GM19351 (cell line): ENCODE data around the gene HHIPL1.
A peak's percentile ranks its signal among the peaks of the same experiment; 100 is the strongest.

Experiments
- ATAC-seq: cut with Tn5 transposase; IDR thresholded peaks from one replicate; pipeline ENCODE4 v1.9.1; 2021; ENCODE audit warnings: mild to moderate bottlenecking, moderate library complexity; ENCODE audit not compliant: unreplicated experiment

The HHIPL1 gene

DNA sequence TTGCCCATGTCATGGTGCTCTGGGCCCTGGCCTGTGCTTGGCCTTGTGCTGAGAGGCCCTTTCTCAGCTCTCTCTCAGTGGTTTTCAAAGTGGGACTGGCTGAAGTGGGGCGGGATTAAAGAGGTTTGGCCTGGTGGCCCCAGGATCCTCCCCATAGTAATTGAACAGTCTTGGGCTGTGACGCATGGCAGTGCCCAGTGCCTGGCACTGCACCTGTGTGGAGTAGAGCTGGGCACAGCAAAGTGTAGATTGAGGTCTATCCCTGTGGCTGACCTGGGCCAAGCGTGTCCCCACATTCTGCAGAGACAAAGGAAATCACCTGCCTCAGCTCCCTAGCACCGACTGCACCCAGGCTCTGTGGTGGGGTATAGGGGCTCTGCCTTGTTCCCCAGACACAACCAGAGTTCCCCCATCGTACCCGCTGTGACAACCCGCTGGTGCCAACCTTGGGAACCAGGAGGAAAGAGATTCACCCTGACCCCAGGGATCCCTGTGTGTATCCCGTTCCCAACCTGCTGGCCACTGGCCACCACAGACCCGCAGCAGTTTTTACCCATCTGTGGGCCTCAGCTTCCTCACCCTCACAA is 29.2 kb downstream of the HHIPL1 start:
- ATAC-seq = no peak

DNA sequence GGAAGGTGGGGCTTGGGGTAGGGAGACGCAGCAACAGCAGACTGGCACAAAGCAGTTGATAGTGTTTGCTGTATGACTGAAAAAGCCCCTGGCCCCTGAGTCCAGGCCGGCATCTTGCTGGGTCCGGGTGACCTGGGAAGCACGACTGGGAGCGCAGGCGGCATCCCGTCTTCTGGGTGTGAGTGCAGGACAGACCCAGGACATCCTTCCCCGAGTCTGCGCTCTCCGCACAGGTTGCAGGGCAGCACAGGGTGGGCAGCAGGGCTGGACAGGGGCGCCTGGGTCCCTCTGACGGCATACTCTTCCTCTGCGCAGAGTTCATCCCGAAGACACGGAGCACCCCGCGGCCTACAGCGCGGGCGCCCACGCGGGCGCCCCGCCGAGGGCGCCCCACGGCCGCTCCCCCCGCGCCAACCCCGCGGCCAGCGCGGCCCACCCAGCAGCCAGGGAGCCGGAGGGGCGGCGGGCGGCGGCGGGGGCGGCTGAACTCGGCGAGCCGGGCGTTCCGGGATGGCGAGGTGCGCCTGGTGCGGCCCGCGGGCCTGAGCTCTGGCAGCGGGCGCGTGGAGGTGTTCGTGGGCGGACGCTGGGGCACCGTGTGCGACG is 29.9 kb downstream of the HHIPL1 start:
- ATAC-seq = no peak

DNA sequence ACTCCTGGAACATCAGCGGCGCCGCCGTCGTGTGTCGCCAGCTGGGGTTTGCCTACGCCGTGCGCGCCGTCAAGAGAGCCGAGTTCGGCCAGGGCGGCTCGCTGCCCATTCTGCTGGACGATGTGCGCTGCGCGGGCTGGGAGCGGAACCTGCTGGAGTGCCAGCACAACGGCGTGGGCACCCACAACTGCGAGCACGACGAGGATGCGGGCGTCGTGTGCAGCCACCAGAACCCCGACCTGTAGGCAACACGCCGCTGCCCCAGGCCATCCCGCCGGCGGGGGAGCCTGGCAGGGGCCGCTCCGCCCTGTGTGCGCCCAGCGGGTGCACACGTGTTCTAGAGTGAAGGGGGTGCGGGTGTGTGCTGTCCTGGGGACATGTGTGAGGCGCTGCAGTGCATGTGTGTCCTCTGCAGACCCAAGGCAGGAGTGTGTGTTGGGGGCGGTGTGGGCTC is 30.5 kb downstream of the HHIPL1 start:
- ATAC-seq = no peak

DNA sequence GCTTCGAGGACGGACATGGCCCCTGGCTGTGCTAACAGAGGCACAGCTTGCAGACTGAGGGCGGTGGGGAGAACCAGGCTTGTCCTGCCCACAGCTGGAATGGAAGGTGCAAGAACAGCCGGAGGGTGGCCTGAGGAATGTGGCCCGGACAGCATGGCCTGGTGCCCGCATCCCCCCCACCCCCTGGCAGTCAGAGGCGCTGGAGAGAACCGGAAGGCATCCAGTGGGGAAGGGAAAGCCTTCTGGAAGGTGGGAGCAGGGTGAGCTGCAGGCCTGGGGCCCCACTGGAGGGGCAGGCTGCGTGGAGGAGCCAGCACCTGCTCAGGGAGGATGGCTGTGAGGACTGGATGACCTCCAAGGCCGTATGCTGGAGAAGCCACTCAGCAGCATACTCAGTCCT is 31.0 kb downstream of the HHIPL1 start:
- ATAC-seq = no peak

DNA sequence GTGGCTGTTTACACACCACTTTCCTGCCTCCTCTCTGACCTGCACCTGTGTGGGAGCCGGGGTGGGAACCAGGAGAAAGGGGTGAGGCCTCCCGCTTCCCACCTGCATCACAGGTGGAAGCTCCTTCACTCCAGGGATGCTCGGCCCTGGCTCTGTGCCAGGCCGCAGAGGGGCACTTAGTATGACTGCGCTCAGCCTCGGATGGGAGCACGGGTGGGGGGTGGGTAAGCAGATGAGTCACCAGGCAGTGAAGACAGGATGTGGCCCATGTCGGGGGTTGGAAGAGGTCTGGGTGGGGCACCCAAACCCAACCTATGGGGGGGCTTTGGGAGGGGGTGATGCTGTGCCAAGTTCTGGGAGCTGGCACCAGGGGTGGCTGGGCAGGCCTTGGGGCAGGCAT is 31.7 kb downstream of the HHIPL1 start:
- ATAC-seq = no peak

DNA sequence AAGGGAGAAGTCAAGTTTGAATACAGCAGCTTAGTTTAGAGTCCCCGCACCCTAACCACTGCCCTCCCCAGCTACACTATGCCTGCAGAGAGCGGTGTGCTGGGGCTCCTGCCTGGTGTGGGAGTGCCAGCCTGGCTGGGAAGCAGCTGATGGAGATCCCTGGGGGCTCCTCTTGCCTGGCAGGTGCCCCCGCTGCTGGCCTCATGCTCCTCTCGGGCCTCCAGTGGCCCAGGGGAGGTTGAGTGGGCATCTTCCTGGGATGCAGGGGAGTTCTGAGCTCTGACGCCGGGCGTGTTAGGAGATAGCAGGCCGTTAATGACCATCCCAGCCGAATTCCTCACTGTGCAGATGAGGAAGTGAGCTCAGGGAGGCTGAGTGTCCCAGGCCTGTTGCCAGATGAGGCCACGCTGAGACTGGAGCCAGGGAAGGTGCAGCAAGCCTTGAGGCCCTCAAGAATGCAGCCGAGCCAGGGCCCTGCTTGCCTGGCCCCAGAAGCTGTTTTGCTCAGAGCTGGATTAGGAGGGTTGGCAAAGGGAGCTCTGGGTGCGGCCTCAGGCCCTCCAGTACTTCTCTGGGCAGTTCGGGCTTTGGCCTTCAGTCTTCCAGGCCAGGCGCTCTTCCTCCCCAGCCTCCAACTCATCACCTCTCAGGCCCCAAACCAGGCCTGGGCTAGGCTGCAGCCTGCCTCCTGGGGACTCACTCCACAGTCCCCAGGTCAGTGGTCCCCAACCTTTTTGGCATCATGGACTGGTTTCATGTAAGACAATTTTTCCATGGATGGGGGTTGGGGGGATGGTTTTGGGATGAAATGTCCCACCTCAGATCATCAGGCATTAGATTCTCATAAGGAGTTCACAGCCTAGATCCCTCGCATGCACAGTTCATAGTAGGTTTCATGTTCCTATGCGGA is 32.6 kb downstream of the HHIPL1 start:
- ATAC-seq = no peak

DNA sequence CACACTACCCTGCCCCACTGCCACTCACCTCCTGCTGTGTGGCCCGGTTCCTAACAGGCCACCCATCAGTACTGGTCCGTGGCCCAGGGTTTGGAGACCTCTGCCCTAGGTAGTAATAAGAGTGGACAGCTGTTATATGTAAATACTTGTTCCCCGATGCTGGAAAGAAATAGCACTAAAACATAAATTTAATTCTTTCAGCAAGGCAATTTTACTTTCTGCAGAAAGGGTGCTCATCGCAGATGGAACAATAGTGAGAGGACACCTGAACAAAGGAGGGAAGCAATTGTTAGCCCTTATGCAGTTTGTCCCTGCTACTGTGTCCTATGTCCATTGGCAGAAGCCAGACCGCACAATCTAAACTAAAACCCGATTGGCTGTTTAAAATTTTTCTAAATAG is 33.3 kb downstream of the HHIPL1 start:
- no peak for ATAC-seq

DNA sequence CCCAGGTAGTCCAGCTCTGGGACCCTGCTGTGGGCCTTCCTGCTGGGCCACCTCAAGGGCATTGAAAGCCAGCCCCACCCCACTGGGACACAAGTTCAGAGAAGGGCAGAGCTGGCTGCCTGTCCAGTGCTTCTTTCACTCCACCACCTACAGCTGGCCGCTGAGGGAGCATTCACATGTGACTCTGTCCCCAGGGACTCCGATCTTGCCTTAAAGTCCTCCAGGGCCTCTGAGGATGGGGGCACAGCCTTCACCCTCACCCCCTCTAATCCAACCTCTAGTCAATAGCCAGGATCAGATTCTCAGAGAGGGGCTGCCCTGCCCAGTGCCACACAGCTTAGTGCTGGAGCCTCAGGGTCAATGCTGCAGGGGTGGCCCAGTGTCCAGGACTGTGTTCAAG is 34.2 kb downstream of the HHIPL1 start:
- ATAC-seq = no peak

DNA sequence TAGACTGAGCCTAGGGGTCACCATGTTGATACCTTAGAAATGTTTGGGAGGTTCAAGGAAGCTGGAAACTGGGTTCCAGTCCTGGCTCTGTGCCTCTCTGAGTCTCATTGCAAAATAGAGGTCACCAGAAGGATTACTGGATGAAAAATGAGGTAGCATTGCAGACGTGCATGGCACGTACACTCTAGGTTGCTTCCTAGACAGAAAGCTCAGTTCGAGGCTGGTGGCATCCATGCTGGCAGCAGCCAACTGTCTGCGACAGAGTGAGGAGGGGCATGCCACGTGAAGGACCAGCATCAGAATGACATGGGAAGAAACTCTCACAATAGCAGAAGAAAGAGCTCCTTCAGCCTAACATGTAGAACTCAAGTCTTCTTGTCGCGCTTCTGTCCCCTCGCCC is 34.6 kb downstream of the HHIPL1 start:
- no peak for ATAC-seq

DNA sequence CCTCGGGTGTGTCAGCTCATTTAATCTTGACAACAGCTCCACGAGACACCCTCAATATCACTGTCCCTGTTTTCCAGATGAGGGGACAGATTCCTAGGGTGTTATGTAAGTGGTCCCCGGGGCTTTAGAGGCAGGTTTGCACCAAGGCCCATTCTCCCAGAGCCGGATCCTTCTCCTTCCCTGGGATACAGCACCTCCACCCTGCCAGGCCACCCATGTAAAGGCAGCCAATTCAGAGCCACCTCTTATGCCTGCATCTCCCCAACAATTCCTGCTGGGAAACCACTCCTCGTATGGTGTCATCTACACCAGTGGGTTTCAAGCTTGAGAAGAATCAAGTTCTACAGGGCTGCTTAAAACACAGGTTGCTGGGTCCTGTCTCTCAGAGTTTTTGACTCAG is 35.1 kb downstream of the HHIPL1 start:
- no peak for ATAC-seq

DNA sequence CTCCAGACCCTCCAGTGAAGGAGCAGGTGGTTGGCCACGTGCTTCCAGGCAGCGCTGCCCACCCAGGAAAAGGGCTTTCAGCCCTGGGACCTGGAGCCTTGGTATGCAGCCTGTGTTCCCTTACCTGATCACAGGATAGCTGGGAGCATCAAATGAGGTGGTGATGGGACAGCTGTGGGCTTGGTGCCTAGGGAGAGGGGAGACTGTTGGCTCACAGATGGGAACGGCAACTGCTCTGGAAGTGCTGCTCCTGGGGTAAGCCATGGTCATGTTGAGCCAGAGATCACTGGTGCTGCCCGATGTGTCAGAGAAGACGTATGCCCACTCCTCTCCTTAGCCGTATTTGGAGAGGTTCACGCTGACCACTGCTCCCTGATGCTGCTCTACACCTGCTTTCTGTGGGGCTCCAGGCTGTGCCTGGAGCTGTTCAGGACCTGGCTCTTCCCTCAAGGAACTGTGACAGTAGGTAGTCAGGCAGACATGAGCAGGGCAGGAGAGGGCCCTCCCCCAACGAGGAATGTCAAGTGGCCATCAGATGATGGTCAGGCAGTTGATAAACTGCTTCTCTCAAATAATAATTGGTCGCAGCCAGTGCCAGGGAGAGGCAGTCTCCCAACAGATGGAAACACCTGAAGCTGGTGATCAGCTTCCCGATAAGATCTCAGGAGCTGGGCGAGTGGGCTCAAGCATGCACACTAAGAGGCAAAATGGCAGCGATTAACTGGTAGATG is 36.3 kb downstream of the HHIPL1 start:
- no peak for ATAC-seq

DNA sequence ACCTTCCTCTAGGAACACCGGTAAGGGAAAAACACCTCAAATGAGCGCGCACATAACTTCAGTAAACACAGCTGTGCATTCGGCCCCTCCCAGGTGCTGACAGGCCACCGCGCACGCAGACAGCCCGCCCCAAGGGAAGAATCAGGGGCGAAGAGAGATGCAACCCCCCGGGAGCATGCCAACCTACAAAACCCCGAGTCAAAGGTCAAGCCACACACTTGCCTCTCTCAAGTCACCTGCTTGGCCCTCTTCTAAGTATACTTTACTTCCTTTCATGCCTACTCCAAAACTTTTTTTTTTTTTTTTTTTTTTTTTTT is 36.9 kb downstream of the HHIPL1 start:
- no peak for ATAC-seq

DNA sequence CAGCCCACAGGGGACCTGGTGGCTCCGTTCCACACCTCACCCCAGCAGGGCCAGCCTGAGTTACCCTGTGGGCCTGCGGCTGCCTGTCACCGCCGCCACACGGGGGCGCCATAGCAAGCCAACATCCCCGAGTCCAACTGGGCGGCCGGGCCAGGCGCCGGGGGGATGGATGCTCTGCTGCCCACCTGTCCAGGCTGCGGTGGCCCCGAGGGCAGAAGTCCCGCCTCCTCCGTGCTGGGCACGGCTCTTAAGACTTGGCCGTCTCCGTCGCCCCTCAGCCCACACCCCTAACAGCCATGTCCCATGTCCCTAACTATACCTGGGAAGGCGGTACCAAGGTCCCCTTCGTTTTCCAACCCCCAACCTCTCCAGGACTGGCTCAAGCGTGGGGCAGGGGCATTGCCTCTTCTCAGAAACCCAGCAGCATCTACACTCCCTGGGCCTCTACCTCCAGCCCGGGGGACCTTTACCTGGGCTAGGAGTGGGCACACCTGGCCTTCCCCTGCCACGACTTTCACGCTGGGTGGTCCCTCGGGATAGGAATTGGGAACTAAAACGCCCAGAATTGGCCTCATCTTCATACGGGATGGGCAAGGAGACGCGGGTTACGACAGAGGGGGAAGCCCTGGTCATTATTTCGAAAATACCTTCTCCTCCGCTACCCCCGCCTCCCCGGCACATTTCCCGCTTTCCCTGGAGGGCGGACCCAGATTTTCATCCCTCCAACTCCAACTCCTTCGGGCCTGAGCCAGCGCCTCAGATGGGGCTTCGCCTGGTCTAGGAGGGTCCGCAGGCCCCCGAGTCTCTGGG is 38.1 kb downstream of the HHIPL1 start:
- ATAC-seq = peak; percentile 41

DNA sequence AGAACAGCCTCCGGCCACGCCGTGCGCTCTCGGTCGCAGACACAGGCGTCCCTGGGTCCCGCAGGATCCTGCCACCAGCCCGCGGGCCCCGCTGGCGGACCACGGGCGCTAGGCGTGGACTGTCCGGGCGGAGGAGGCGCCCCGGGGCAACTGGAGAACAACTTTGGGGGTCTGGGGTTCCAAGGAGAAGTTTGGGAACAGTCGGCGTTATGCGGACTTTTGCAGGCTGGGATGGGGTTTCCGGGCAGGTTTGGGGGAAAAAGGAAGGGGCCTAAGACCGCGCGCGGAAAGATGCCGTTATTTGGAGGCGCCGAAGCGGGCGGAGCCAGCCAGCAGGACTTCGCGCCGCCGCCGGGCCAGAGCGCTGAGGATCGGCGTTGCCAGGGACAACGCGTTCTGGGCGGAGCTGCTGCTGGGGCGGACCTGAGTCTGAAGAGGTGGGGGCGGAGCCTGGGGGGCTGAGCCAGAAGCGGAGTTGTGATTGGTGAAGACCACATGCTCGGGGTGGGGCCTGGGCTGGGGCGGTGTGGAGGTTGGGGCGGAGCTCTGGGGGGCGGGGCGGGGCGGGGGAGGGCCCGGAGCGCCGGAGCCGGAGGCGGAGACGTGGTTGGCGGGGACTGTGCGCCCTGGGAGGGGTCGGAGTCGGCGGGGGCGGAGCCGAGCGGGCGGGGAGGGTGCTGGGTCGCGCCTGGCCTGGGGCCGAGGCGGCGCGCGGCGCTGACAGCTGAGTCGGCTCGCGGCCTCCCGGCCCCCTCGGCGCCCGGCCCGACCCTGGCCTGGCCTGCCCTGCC is 38.9 kb downstream of the HHIPL1 start, which contains the start of gene CYP46A1:
Gene CYP46A1, plus strand, starts transcription at position 680 of the 791 bp plus-strand sequence. CDS start 120 bp downstream, outside the sequence.
- ATAC-seq = peak; percentile 90

DNA sequence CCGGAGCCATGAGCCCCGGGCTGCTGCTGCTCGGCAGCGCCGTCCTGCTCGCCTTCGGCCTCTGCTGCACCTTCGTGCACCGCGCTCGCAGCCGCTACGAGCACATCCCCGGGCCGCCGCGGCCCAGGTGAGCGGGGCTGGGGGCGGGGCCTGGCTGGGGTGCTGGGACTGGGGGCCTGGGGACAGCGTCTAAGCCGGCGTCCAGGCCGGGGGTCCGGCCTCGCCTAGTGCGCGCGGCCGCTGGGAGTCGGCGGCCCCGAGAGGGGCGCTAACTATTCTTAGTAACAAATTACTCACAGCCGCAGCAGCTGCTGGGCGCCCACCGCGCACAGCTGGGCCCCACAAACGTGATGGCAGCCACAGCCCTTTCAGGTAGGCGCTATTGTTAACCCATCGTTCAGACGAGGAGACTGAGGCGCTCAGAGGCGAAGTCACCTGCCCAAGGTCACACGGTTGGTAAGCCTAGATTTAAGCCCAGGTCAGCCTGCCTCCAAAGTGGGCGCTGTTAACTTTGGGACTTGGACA is 39.5 kb downstream of the HHIPL1 start:
- peak; percentile 35 for ATAC-seq

DNA sequence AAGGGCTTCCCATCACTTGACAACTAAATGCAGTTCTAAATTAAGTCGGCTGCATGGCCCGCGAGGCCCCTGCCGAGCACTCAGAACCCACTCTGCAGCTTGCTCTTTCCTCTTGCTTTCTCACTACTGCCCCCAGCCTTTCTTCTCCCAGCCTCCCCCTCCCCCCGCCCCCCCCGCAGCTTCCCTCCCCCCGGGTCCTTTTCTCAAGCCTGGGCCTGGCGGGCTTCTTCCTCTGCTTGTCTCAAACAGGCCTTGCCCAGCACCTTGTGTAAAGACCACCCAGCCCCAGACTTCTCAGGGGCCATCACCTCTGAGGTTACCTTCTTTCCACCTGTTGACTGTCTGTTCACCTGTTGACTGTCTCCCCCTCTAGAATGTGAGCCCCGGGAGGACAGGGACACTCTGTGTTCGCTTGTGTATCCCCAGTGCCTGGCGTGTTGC is 40.2 kb downstream of the HHIPL1 start:
- ATAC-seq = no peak

DNA sequence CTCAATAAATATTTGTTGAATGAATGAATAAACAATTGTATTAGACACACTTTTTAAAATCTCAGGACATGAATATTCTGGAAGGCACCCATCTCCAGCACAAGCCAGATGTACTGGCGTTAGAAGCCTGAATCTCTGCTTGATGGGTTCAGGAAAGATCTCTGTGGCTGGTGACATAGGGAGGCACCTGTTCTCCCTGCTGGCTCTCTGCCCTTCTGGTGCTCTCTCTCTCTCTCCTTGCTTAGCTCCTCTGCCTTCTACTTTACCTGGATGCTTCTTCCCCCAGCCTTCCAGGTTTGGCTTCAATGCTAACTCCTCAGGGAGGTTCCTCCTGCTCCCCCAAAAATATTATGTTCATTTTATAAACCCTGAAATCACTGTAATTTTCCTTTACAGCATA is 40.7 kb downstream of the HHIPL1 start:
- ATAC-seq = no peak

DNA sequence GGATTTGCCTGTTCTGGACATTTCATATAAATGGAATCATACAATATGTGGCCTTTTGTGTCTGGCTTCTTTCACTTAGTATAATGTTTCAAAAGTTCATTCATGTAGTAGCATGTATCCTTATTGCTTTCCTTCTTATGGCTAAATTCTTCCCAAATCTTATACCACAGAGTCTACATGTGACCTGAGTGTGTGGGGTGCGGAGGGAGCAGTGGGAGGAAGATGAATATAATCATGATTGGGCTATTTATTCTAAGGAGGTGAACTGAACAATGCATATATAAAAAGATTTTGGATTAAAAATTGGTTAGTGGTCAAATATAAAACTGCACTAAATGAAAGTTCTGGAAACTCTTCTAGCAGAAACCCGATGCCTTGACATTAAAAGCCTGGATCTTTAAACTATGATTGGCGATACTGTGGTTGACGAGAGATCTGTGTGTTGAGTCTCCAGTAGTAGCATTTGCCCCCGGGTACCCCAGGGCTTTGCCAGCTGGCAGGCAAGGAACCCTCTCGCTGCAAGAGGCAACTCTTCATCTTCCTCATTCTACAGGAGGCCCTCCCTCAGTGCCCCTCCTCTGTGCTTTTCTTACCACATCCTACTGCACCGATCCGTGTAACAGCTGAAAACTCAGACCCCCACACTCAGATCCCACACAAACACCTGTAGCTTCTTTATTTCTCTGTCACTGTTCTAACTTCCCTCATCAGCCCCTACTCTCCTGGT is 41.8 kb downstream of the HHIPL1 start:
- ATAC-seq = no peak
